Sigmoid colon (tissue), 7 donors: ENCODE data around the gene PBOV1. TPM values are rescaled to one million over a fixed set of nuclear protein-coding genes. Genes with fewer than 3 reads are reported as not detected.

Source experiments
- DNase-seq: peaks from one replicate; pipeline ENCODE4 v3.0.0-alpha.2; 2019
- H3K27ac ChIP-seq, 4 donors: fragments of 200-600 bp; sonication (generic); one replicate each; pipeline ENCODE4 v1.5.1; 2016 to 2019; ENCODE audit warnings: mild to moderate bottlenecking in 1 of 4
- H3K27me3 ChIP-seq, 3 donors: fragments of 200-600 bp; sonication (generic); one replicate each; pipeline ENCODE4 v1.5.1; 2019; ENCODE audit warnings: mild to moderate bottlenecking in 1 of 3
- H3K36me3 ChIP-seq, 4 donors: fragments of 200-600 bp; sonication (generic); one replicate each; pipeline ENCODE4 v1.5.1; 2016 to 2019
- H3K4me1 ChIP-seq, 4 donors: fragments of 200-600 bp; sonication (generic); one replicate each; pipeline ENCODE4 v1.5.1; 2017 to 2019
- H3K4me3 ChIP-seq, 4 donors: fragments of 200-600 bp; sonication (generic); one replicate each; pipeline ENCODE4 v1.5.1; 2017 to 2019; ENCODE audit warnings: mild to moderate bottlenecking in 2 of 4, moderate library complexity in 1 of 4
- H3K9me3 ChIP-seq, 4 donors: fragments of 200-600 bp in 3 of 4; sonication (generic) in 3 of 4; one replicate each; pipeline versions ENCODE4 v1.5.1 to v1.6.1; 2013 to 2019
- EP300 ChIP-seq, 4 donors: sonication (generic); formaldehyde crosslinking; IDR thresholded peaks; one replicate each; pipeline ENCODE4 v1.6.1; 2017; ENCODE audit warnings: antibody characterized with exemption in 4 of 4
- POLR2A ChIP-seq, 2 donors: fragments of 450-650 bp; IDR thresholded peaks; one replicate each; pipeline ENCODE4 v1.6.1; 2016; ENCODE audit warnings: antibody characterized with exemption in 2 of 2, mild to moderate bottlenecking in 2 of 2, moderate library complexity in 2 of 2
- POLR2AphosphoS5 ChIP-seq, 4 donors: sonication (generic); formaldehyde crosslinking; IDR thresholded peaks; one replicate each; pipeline ENCODE4 v1.6.1; 2017; ENCODE audit warnings: antibody characterized with exemption in 4 of 4
- WGBS, 2 donors: extraction: QIAGEN DNeasy Blood & Tissue Kit; methylation state at CpG; one replicate each; pipeline ENCODE4 v1.1.7; 2013; 5-methylcytosine and 5-hydroxymethylcytosine counted together
- intact Hi-C: fragments of 100-400 bp; cut with DNase I; formaldehyde crosslinking; loops from one replicate; pipeline ENCODE4 v1.15.1; 2023
- polyA plus RNA-seq, 3 donors: library from polyadenylated mRNA; stranded (reverse); fragments of 200-250 nt; gene quantifications; one replicate each; pipeline ENCODE4 v1.2.3, GENCODE V29; 2013
- total RNA-seq, 4 donors: library from RNA; depleted of rRNA; stranded (reverse); fragments of >200 nt; gene quantifications; one replicate each; pipeline ENCODE4 v1.1.0, GENCODE V29; 2016
- TF ChIP-seq, protein P1 (sequence below), 4 experiments: fragments of 450-650 bp in 3 of 4; fragments of 200-600 bp in 1 of 4; IDR thresholded peaks; one replicate each; pipeline ENCODE4 v1.5.1; 2016 to 2019; ENCODE audit warnings: antibody characterized with exemption in 4 of 4, mild to moderate bottlenecking in 3 of 4, moderate library complexity in 2 of 4
- donor health status: healthy with polysubstance abuse.
- donor health status: Bipolar disorder and iron deficiency.
- donor health status: healthy.

The PBOV1 gene
- total and polyA plus RNA-seq, 7 donors, result not detected

DNA sequence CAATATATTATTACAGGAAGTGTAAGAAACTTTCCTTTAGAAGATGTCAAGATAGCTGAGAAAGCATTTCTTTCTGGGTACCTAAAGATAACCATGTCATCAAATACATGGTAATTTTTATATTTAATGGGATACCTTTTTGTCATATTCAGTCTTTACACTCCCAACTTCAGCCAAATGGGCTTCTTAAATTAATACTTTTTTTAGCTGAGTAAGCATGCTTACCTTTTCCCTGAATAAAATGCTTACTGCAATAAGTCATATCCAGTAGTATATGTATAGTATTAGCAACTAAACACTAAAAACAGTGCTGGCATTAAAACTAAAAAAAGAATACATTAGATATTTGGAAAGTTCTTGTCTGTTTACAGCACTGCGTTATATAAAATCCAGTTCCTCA is 17.4 kb upstream of the PBOV1 start:
- no peaks in the 10 kb centered on the region for H3K36me3 ChIP-seq
- H3K4me1 ChIP-seq, result peaks cover 0 to 25% (median 18%) of the 10 kb centered on the region in 4 donors
- WGBS, 2 donors, result 76 to 88% methylated on average over 1 of the region's 1 CpG
- H3K27me3 ChIP-seq, result no peaks in the 10 kb centered on the region
- no peak for TF ChIP-seq POLR2AphosphoS5 (IDR thresholded peaks at IDR 0.05)
- TF ChIP-seq, protein P1, sequence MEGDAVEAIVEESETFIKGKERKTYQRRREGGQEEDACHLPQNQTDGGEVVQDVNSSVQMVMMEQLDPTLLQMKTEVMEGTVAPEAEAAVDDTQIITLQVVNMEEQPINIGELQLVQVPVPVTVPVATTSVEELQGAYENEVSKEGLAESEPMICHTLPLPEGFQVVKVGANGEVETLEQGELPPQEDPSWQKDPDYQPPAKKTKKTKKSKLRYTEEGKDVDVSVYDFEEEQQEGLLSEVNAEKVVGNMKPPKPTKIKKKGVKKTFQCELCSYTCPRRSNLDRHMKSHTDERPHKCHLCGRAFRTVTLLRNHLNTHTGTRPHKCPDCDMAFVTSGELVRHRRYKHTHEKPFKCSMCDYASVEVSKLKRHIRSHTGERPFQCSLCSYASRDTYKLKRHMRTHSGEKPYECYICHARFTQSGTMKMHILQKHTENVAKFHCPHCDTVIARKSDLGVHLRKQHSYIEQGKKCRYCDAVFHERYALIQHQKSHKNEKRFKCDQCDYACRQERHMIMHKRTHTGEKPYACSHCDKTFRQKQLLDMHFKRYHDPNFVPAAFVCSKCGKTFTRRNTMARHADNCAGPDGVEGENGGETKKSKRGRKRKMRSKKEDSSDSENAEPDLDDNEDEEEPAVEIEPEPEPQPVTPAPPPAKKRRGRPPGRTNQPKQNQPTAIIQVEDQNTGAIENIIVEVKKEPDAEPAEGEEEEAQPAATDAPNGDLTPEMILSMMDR (IDR thresholded peaks at IDR 0.05), result no peak
- TF ChIP-seq EP300 (IDR thresholded peaks at IDR 0.05), result no peak
- no peak for TF ChIP-seq POLR2A (IDR thresholded peaks at IDR 0.05)
- no peaks in the 10 kb centered on the region for H3K9me3 ChIP-seq
- no peak for DNase-seq
- no peak overlapping the region for H3K27ac ChIP-seq
- intact Hi-C loops, result no loop called here
- H3K4me3 ChIP-seq, result no peak overlapping the region

DNA sequence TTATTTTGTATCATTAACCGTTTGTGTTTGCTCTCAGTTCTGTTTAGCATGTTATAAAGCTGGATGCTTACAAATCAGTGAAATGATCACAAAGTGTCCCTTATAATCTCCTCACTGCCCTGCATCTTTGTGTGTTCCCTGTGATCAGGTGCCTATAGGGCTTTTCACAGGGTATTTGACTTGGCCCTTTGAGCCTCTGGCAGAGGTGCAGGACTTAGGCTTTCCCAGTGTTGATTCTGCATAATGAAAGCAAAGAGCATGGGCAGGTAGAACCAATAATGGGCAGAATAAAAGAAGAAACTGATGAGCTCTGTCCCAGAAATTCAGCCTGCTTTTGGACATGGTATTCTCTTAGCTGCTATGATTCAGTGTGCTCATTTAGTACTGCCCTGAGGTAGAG is 16.9 kb upstream of the PBOV1 start:
- Histone ChIP-seq H3K4me1 (peaks cover 0 to 25% (median 18%) of the 10 kb centered on the region in 4 donors), H3K4me3 (no peak overlapping the region), H3K27me3 (no peaks in the 10 kb centered on the region), H3K9me3 (no peaks in the 10 kb centered on the region), H3K36me3 (no peaks in the 10 kb centered on the region), H3K27ac (no peak overlapping the region)
- 80 to 84% methylated on average over 1 of the region's 1 CpG for WGBS, 2 donors
- DNase-seq, result no peak
- no peak for TF ChIP-seq EP300 (IDR thresholded peaks at IDR 0.05)
- TF ChIP-seq POLR2A (IDR thresholded peaks at IDR 0.05), result no peak
- no peak for TF ChIP-seq POLR2AphosphoS5 (IDR thresholded peaks at IDR 0.05)
- TF ChIP-seq, protein P1 (IDR thresholded peaks at IDR 0.05), result no peak
- intact Hi-C loops, result no loop called here

DNA sequence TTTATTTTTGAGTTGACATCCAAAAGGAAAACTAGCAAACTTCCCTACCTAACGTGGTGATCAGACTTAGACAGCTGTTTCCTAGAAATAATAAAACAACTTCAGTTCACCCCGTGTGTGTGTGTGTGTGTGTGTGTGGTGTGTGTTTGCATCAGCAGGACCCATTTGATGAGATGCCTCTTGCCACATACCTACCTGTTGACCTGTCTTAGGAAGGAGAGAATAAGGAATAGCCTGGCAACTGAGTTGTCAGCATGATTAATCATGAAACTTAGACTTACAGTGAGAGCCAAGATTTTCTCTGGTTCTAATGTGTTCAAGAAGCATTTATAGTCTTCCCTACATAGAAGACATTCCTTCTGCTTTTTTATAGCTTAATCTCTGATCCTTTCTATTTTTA is 16.1 kb upstream of the PBOV1 start:
- intact Hi-C loops, result no loop called here
- peaks cover 0 to 25% (median 18%) of the 10 kb centered on the region in 4 donors for H3K4me1 ChIP-seq
- TF ChIP-seq POLR2A (IDR thresholded peaks at IDR 0.05) (no peak), EP300 (IDR thresholded peaks at IDR 0.05) (no peak), POLR2AphosphoS5 (IDR thresholded peaks at IDR 0.05) (no peak)
- TF ChIP-seq, protein P1 (IDR thresholded peaks at IDR 0.05), result no peak
- 70 to 71% methylated on average over 2 of the region's 2 CpGs for WGBS, 2 donors
- no peak for DNase-seq
- no peaks in the 10 kb centered on the region for H3K36me3 ChIP-seq
- no peaks in the 10 kb centered on the region for H3K9me3 ChIP-seq
- no peaks in the 10 kb centered on the region for H3K27me3 ChIP-seq
- no peak overlapping the region for H3K27ac ChIP-seq
- no peak overlapping the region for H3K4me3 ChIP-seq

DNA sequence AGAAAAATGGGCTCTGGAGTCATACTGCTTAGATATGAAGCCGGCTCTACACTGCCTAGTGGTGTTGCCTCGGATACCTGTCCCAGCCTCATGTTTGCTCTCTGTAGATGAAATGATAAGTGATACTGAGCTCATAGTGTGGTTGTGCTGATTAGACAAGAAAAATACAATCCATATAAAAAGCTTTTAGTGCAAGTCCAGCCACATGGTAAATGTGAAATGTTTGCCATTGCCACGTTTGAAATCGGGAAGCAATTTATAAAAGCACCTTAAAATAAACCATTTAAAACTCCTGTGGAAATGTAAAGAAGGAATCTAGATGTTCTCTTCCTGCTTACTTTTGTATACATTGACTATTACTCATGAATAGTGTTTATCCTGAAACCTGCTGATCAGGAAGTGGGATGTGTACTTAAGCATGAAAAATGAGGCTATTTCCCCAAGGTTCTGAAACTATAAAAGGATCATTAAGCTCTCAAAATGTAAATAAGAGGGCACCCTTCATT is 13.1 kb upstream of the PBOV1 start:
- no peak for DNase-seq
- WGBS, 2 donors, result 12 to 55% methylated on average over 4 of the region's 4 CpGs

More for the DNA sequence above, 13.1 kb upstream of the PBOV1 start:
- Histone ChIP-seq H3K9me3 (no peaks in the 10 kb centered on the region), H3K27me3 (no peaks in the 10 kb centered on the region), H3K4me3 (no peak overlapping the region), H3K4me1 (peaks cover 0 to 25% (median 18%) of the 10 kb centered on the region in 4 donors), H3K27ac (no peak overlapping the region), H3K36me3 (no peaks in the 10 kb centered on the region)
- TF ChIP-seq POLR2A (IDR thresholded peaks at IDR 0.05) (no peak), POLR2AphosphoS5 (IDR thresholded peaks at IDR 0.05) (no peak), EP300 (IDR thresholded peaks at IDR 0.05) (no peak)
- TF ChIP-seq, protein P1 (IDR thresholded peaks at IDR 0.05), result no peak
- intact Hi-C loops, result no loop called here
